RWPE2 (cell line): ENCODE results near the gene IL21R.

Experiments
- ATAC-seq: fragments of 200-7000 bp; cut with Tn5 transposase; 3 replicates; pipeline ENCODE4 v1.9.1; 2021; ENCODE audit warnings: low read depth
- DNase-seq: peaks from one replicate; pipeline ENCODE4 v3.0.0-alpha.2; 2020; ENCODE audit warnings: low spot score
- H3K27ac ChIP-seq: fragments of 450-650 bp; 2 replicates; pipeline ENCODE4 v1.5.1; 2017; ENCODE audit warnings: mild to moderate bottlenecking; ENCODE audit not compliant: poor library complexity, severe bottlenecking
- H3K27me3 ChIP-seq: fragments of 250-450 bp; sonication (Bioruptor Pico); 2 replicates; pipeline ENCODE4 v1.5.1; 2021; ENCODE audit warnings: mild to moderate bottlenecking, moderate library complexity; ENCODE audit not compliant: insufficient read depth, poor library complexity, severe bottlenecking
- H3K36me3 ChIP-seq: fragments of 250-450 bp; sonication (Bioruptor Pico); 2 replicates; pipeline ENCODE4 v1.5.1; 2020; ENCODE audit warnings: low read depth, mild to moderate bottlenecking, moderate library complexity
- H3K4me1 ChIP-seq: fragments of 250-450 bp; sonication (Bioruptor Pico); 2 replicates; pipeline ENCODE4 v1.5.1; 2021; ENCODE audit warnings: mild to moderate bottlenecking, moderate library complexity; ENCODE audit not compliant: insufficient read depth, poor library complexity, severe bottlenecking
- H3K4me3 ChIP-seq: fragments of 250-450 bp; sonication (Bioruptor Pico); 2 replicates; pipeline ENCODE4 v1.5.1; 2021; ENCODE audit warnings: mild to moderate bottlenecking, moderate library complexity; ENCODE audit not compliant: severe bottlenecking
- H3K9me3 ChIP-seq: fragments of 250-450 bp; sonication (Bioruptor Pico); 2 replicates; pipeline ENCODE4 v1.5.1; 2021; ENCODE audit warnings: mild to moderate bottlenecking, moderate library complexity; ENCODE audit not compliant: severe bottlenecking
- CTCF ChIP-seq: fragments of 450-650 bp; IDR thresholded peaks from one replicate; pipeline ENCODE4 v1.5.1; 2017; ENCODE audit warnings: mild to moderate bottlenecking, moderate library complexity; ENCODE audit not compliant: poor library complexity, severe bottlenecking

Gene IL21R

DNA sequence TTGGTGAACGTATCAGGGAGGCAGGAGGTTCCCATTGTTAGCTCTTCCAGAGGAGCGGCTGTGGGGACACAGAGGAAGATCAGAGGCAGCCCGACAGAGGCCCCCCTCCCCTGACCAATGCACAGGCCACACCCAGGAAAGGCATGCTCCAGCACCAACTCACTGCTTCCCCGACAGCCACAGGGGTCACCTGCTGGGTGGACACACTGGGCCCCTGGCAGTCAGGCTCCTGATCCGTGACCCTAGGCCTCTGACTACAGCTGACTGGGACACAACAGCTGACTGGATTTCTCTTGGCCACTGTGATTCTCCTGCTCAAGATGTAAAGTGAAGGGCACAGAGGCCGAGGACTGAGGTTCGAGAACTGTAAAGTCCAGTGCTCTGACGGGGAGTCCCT, 63.5 kb downstream of the IL21R start:
- TF ChIP-seq CTCF, result no peak
- Histone ChIP-seq H3K9me3 (no peaks in the 10 kb centered on the region), H3K4me1 (no peaks in the 10 kb centered on the region), H3K27ac (no peak overlapping the region), H3K4me3 (no peak overlapping the region), H3K27me3 (no peaks in the 10 kb centered on the region), H3K36me3 (peaks cover 68% of the 10 kb centered on the region)
- no peak for DNase-seq
- no peak for ATAC-seq

DNA sequence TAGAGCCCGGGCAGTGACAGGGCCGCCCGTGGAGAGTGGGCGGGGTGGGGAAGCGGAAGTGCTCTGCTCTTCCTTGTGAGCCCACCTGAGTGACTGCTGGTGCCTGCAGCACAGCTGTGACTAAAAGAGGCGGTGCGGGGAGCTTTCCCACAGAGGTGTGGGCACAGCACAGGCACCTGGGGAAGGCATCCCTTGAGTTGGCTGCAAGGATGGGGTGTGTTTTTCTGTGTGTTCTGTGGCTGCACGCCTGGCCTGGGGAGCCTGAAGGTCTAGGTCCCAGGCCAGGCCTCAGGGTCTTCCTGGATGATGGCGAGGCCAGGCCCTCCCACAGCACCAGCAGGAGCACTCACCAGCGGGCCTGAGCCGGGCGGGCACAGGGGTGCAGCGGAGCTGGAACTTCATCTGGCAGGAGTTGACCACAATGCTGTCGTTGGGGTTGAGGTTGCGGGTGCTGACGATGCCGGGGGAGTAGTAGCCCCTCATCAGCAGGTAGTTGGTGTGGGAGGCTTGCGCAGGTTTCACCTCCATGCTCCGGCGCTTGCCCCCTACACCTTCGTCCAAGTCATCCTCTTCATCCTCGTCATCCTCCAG, 67.1 kb downstream of the IL21R start:
- Histone ChIP-seq H3K27me3 (no peaks in the 10 kb centered on the region), H3K4me3 (no peak overlapping the region), H3K9me3 (no peaks in the 10 kb centered on the region), H3K4me1 (no peaks in the 10 kb centered on the region), H3K27ac (no peak overlapping the region), H3K36me3 (peaks cover 85% of the 10 kb centered on the region)
- DNase-seq (no peak), ATAC-seq (no peak)
- TF ChIP-seq CTCF, result no peak

DNA sequence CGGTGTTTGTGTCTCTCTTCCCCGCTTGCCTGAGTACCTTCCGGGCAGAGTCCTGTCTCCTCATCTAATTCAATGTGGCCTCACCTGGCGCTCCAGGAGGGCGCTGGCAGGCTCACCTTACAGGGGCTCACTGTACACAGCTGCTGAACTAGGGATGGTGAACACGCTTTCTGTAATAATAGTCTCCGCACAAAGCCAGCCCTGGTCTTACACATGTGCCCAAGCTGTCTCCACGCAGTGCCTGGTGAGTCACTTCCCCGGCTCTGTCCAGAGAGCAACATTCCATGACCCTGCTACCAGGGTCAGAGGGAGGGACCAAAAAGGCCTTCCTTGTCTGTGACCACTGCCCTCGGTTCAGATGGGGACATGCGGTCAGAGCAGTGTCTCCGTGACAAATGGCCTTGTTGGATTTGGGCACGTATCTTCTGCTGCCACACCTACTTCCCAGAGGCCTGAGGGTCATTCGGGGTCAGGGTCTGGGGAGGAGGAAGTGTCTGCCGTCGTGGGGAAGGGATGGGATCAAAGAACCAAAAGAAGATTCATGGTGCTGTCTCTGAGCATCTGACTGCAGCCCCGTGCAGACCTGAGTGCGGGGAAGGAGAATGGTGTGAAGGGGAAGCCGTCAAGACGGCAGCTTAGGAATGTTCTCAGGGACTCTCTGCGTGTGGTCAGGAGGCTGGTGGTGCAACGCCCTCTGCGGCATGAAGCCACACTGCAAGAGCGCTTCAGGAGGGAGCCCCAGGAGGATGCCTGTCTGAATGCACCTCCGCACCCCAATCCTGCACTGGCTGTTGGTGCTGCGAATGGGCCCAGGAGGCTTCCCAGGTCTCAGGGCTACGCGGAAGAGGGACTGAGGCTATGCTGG, 68.8 kb downstream of the IL21R start:
- H3K9me3 ChIP-seq, result no peaks in the 10 kb centered on the region
- peaks cover 82% of the 10 kb centered on the region for H3K36me3 ChIP-seq
- DNase-seq, result no peak
- H3K4me3 ChIP-seq, result no peak overlapping the region
- H3K27ac ChIP-seq, result no peak overlapping the region
- no peaks in the 10 kb centered on the region for H3K4me1 ChIP-seq
- no peak for TF ChIP-seq CTCF
- ATAC-seq, result no peak
- H3K27me3 ChIP-seq, result no peaks in the 10 kb centered on the region

DNA sequence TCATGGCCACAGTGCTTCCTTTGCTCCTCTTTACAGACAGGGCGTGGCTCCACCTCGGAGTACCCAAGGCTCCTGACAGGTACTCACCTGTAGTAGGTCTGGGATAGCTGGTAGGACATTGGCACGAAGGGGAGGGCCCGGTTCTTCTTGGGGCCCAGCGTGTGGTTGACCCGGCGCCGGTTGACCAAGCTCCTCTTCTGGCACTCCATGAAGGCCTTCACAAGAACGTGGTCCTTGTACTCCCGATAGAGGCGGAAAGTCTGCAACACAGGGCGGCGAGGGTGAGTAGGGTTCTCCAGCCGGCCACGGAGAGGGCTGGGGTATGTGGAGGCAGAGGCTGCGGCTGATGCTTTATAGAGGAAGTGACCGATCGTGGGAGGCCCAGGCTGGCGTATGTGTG, 69.7 kb downstream of the IL21R start:
- Histone ChIP-seq H3K27ac (no peak overlapping the region), H3K9me3 (no peaks in the 10 kb centered on the region), H3K4me3 (no peak overlapping the region), H3K27me3 (no peaks in the 10 kb centered on the region), H3K36me3 (peaks cover 82% of the 10 kb centered on the region), H3K4me1 (no peaks in the 10 kb centered on the region)
- no peak for DNase-seq
- no peak for ATAC-seq
- TF ChIP-seq CTCF, result no peak
